Activated naive CD8-positive, alpha-beta T cell (primary cell): ENCODE data around the gene TRAF3.
A peak's percentile ranks its signal among the peaks of the same experiment; 100 is the strongest.
"Not testable (repeated sequence)": the region's sequence is repeated elsewhere in the genome, so short reads cannot be mapped to it uniquely, and the experiment has no call there.

Experiments used
- H3K27ac Mint-ChIP-seq: one replicate; pipeline ENCODE4 v1.8.0; 2021; ENCODE audit warnings: mixed read lengths
- H3K27me3 Mint-ChIP-seq: one replicate; pipeline ENCODE4 v1.8.0; 2021; ENCODE audit warnings: mixed read lengths
- H3K36me3 Mint-ChIP-seq: one replicate; pipeline ENCODE4 v1.8.0; 2021; ENCODE audit warnings: mixed read lengths
- H3K4me1 Mint-ChIP-seq: one replicate; pipeline ENCODE4 v1.8.0; 2021; ENCODE audit warnings: low read depth, mixed read lengths
- H3K4me3 Mint-ChIP-seq: one replicate; pipeline ENCODE4 v1.8.0; 2021; ENCODE audit warnings: mild to moderate bottlenecking, mixed read lengths
- H3K9me3 Mint-ChIP-seq: one replicate; pipeline ENCODE4 v1.8.0; 2021; ENCODE audit warnings: low read depth, mixed read lengths

Gene TRAF3

DNA sequence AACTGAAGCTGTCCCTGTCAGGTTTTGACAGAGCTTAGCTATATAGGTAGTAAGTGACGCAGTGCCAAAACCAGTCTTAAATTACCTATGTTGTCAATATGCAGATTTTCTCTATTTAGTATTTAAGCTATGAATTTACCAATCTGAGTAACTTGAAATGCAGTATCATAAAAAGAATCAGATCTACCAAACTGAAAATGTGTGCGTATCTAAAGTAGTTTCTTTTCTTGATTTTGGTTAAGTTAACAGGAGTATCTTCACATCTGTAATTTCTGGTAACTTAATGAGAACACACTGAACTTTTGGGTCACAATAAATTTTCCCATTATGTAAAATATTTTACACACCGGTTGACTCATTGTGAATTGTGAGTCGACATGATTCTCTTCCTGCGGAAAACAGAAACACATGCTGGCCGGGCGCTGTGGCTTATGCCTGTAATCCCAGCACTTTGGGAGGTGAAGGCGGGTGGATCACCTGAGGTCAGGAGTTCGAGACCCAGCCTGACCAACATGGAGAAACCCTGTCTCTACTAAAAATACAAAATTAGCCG, 45.1 kb downstream of the TRAF3 start:
- Mint-ChIP-seq H3K9me3 (no peaks in the 10 kb centered on the region), H3K27ac (peak overlapping the region; percentile 84)

DNA sequence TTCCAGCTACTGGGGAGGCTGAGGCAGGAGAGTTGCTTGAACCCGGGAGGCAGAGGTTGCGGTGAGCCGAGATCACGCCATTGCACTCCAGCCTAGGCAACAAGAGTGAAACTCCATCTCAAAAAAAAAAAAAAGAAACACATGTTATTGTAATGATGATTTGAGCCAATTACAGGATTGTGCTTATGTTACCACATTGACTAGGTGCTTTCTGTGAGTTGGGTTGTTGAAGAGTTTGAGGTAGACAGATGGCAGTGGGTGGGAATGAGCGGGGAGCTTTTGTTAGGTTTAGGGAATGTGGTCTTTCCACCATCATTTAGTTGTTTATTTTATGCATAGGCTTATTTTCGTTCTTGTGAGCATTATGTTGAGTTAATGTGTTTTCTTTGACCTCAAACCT, 45.6 kb downstream of the TRAF3 start:
- Mint-ChIP-seq H3K27ac (peak overlapping the region; percentile 84), H3K4me3 (peak overlapping the region; percentile 31), H3K4me1 (peaks cover 70% of the 10 kb centered on the region)

More for the DNA sequence above, 45.1 kb downstream of the TRAF3 start:
- Mint-ChIP-seq H3K27me3 (no peaks in the 10 kb centered on the region), H3K4me3 (peak overlapping the region; percentile 31), H3K36me3 (peaks cover 8% of the 10 kb centered on the region), H3K4me1 (peaks cover 70% of the 10 kb centered on the region)

DNA sequence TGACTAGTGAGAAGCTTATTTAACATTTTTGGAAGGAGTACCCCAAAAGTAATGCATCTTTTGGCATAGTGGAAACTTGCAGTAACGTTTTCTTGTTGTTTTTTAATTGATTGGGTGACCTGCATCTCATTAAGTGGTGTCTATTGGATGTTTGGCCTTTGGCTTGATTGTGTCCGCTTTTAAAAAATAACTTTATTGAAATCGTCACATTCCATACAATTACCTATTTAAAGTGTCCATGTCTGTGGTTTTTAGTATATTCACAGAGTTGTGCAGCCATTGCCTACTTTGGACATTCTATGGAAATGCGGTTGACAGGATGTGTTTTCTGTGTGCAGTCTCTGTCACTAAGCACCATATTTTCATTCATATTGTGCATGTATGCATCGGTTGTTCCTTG, 46.3 kb downstream of the TRAF3 start:
- Mint-ChIP-seq H3K27ac (no peak overlapping the region), H3K4me3 (no peak overlapping the region), H3K9me3 (no peaks in the 10 kb centered on the region), H3K36me3 (peaks cover 4% of the 10 kb centered on the region), H3K4me1 (peaks cover 70% of the 10 kb centered on the region), H3K27me3 (no peaks in the 10 kb centered on the region)

More for the DNA sequence above, 45.6 kb downstream of the TRAF3 start:
- not testable (repeated sequence) for H3K36me3 Mint-ChIP-seq, H3K9me3 Mint-ChIP-seq, H3K27me3 Mint-ChIP-seq

DNA sequence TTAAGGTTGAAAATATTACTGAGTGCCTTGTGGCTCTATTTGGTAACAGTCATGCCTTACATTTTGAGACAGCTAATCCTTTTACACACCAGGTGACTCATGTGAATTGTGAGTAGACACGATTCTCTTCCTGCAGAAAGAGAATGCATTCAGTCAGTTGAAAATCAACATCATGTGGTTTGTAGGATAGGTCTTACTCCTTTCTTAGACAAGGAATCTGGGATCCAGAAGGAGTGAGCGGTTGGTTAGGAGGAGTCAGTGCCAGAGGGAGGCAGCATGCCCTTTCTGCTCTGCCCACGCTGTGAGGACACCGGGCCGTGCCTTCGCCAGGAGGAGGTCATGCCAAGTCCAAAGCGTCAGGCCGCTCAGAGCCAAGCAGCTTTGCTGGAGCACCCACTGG, 47.6 kb downstream of the TRAF3 start:
- H3K36me3 Mint-ChIP-seq, result peaks cover 3% of the 10 kb centered on the region
- peaks cover 70% of the 10 kb centered on the region for H3K4me1 Mint-ChIP-seq
- no peak overlapping the region for H3K27ac Mint-ChIP-seq
- no peaks in the 10 kb centered on the region for H3K27me3 Mint-ChIP-seq
- no peaks in the 10 kb centered on the region for H3K9me3 Mint-ChIP-seq
- H3K4me3 Mint-ChIP-seq, result no peak overlapping the region

DNA sequence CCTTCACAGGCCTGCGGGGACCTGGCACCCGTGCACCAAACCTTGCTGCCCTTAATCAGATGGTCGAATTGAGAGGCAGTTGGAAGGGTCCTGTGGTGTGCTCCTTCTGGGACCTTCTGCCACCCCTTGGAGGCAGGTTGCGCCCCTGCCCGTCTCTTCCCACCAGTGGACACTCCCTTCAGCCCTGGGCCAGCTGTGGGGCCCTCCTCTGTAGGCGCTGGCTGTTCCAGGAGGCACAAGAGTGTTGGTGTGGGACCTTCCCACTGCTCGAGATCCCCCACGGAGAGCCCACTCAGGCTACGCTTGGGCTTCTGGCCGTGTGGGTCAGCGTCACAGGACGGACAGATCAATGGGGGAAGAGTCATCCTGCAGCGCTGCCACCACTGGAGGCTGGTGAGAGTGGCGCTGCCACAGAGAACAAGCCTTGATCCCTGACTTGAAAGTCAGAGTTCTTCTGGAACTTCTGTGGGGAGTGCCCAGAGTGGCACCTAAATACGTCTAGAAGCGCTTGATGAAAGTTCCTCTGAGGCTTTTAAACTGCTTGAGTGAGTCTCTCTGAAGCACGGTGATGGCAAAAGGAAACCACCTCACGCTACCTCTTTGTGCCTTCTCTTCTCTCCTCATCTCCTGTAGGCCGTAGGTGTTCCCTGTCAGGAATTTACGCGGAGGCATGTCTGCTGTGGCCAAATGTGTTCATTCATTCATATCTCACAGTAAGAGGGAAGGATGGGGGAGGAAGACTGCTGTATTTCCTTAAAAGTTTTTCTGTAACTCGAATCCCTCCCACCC, 48.3 kb downstream of the TRAF3 start:
- H3K9me3 Mint-ChIP-seq, result no peaks in the 10 kb centered on the region
- H3K36me3 Mint-ChIP-seq, result peaks cover 4% of the 10 kb centered on the region
- peaks cover 70% of the 10 kb centered on the region for H3K4me1 Mint-ChIP-seq
- H3K27me3 Mint-ChIP-seq, result no peaks in the 10 kb centered on the region
- no peak overlapping the region for H3K4me3 Mint-ChIP-seq
- H3K27ac Mint-ChIP-seq, result no peak overlapping the region

DNA sequence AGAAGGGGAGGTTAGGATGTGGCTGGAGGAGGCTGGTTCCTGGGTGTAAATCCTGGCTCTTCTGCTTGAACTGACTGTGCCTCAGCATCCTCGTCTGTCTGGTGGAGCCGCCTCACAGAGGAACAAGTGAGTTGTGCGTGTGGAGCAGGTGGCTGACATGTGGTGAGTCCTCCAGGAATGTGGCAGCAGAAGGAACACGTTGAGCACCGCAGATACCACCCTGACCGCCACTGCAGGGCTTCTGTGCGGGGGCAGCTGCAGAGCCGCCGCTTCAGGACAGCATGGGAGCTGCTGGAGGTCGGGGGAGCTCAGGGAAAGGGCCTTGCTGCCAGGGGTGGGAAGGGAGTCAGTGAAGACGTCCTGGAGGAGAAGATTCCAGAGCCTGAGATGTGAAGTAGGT, 48.9 kb downstream of the TRAF3 start:
- Mint-ChIP-seq H3K9me3 (no peaks in the 10 kb centered on the region), H3K4me3 (peak overlapping the region; percentile 27), H3K36me3 (peaks cover 5% of the 10 kb centered on the region), H3K27ac (peak overlapping the region; percentile 50), H3K27me3 (no peaks in the 10 kb centered on the region), H3K4me1 (peaks cover 70% of the 10 kb centered on the region)

DNA sequence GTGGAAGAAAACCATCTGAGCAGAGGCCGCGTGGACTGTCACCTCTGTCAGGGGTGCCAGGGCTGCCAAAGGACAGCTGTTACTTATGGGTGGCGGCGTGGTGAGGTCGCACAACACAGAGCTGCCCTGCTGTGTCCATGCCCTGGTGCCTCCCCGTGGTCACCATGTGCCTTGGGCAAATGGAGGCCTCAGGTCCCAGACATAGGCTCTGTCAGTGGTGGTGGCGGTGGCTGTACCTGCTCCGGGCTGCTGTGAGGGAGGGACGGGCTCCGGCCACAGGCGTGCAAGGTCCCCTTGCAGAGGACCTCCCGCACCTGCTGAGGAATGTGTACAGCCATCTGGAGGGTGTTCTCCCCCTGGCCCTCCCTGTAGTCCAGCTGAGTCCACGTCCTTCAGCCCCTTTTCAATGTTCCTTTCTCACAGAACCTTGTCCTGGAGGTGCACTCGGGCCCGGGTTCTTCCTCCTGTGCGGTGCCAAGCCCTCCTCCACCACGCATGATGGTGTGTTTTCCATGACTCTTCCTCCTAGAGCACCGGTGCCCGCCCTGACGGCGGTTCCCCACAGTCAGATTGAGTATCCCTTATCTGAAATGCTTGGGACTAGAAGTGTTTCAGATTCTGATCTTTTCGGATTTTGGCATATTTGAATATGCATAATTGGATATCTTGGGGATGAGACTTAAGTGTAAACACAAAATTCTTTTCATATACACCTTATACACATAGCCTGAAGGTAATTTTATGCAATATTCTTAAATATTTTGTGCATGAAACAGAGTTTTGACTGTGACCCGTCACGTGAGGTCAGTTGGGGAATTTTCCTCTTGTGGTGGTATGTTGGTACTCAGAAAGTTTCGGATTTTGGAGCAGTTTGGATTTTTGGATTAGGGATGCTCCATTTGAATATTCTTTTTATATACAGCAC, 49.8 kb downstream of the TRAF3 start:
- H3K4me1 Mint-ChIP-seq, result peaks cover 68% of the 10 kb centered on the region
- H3K4me3 Mint-ChIP-seq, result no peak overlapping the region
- H3K36me3 Mint-ChIP-seq, result peaks cover 5% of the 10 kb centered on the region
- H3K27me3 Mint-ChIP-seq, result no peaks in the 10 kb centered on the region
- H3K27ac Mint-ChIP-seq, result peak overlapping the region; percentile 41
- H3K9me3 Mint-ChIP-seq, result no peaks in the 10 kb centered on the region

DNA sequence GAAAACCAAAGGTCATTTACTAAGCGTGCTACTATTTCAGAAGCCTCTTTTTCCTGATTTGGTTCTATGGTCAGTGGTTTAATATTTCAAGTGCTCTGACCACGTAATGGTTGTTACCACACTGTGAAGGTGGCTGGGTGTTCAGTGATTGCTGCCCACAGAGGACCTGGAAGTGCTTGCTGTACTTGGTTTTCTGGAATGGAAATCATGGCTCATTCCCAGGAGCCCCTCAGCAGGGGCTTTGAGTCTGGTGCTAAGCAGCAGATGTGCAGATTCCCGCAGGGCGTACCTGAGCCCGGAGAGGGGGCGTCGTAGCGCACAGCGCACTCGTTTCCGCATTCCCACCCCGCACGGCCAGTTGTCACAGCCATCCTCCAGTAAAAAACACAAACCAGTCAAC, 50.5 kb downstream of the TRAF3 start:
- Mint-ChIP-seq H3K27me3 (no peaks in the 10 kb centered on the region), H3K4me3 (no peak overlapping the region), H3K36me3 (peaks cover 5% of the 10 kb centered on the region), H3K4me1 (peaks cover 61% of the 10 kb centered on the region), H3K27ac (no peak overlapping the region), H3K9me3 (no peaks in the 10 kb centered on the region)

DNA sequence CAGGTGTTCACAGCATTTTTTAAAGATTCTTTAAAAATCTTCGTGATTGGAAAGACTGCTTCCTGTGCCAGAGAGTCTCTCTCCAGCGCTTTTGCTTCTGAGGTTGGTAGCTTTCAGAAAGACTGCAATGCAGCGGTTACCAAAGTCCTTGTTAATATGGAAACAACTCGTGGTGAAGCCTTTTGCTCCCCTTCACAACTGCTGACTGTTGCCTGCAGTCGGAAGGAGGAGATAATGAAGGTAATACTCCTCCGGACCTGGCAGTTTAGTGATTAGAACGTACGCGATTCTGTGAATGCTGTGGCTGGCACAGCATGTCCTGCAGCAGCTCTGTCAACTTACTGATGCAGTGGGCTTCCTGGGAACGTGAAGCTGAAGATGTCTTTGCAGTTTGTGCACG, 50.9 kb downstream of the TRAF3 start:
- Mint-ChIP-seq H3K27me3 (no peaks in the 10 kb centered on the region), H3K4me3 (no peak overlapping the region), H3K36me3 (peaks cover 5% of the 10 kb centered on the region), H3K27ac (no peak overlapping the region), H3K9me3 (no peaks in the 10 kb centered on the region), H3K4me1 (peaks cover 57% of the 10 kb centered on the region)

DNA sequence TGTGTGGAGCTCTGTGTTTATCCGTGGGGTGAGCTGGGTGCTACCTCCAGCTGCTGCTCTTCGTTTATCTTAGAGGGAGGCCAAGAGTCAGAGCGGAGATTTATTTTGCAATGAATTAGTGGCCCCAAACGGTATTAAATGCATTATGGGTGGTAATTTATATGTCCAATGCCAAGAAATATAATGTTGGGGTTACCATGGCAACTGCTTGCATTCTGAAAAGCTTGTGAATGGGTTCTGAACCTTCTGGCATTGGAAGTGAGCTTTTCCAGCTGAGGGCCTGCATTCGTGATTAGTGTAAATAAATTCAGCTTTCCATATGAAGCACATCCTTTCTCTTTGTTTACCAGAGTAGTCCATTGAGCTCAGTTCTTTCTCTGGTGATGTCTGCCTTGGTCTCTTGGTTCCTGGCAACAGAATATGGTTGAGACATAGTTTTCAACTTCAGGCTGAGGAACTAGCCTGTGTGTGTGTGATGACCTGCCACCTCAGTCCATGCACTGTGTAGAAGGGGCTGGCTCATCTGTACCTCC, 51.8 kb downstream of the TRAF3 start:
- no peak overlapping the region for H3K27ac Mint-ChIP-seq
- no peaks in the 10 kb centered on the region for H3K27me3 Mint-ChIP-seq
- H3K4me1 Mint-ChIP-seq, result peaks cover 52% of the 10 kb centered on the region
- no peak overlapping the region for H3K4me3 Mint-ChIP-seq
- peaks cover 8% of the 10 kb centered on the region for H3K36me3 Mint-ChIP-seq
- no peaks in the 10 kb centered on the region for H3K9me3 Mint-ChIP-seq

DNA sequence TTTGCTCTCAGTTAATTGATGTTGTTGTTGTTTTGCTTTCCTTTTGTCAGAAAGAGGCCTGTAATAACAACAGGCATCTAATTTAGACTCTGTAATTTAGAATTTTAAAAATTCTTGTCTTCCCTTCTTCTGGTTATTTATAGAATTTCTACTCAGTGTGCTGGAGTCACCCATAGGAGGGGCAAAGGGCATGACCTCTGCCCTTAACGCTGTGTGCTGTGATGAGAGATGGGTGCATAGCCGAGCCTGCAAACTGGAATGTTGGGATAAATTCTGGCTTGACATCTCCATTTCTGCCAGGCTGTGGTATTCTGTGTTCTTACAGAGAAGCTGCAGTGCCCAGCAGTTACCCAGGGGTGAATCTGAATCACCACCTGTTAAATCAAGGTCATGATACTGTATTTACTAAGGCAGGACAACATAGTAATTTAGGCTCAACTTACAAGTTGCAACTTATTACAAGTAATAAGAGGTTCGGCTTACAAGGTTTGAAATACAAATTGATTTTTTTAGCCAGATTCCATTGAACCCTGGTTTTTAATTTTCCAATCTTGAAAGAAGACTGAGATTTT, 53.3 kb downstream of the TRAF3 start:
- H3K9me3 Mint-ChIP-seq, result no peaks in the 10 kb centered on the region
- peaks cover 49% of the 10 kb centered on the region for H3K4me1 Mint-ChIP-seq
- no peak overlapping the region for H3K4me3 Mint-ChIP-seq
- peaks cover 10% of the 10 kb centered on the region for H3K36me3 Mint-ChIP-seq
- H3K27ac Mint-ChIP-seq, result peak overlapping the region; percentile 25
- H3K27me3 Mint-ChIP-seq, result no peaks in the 10 kb centered on the region

DNA sequence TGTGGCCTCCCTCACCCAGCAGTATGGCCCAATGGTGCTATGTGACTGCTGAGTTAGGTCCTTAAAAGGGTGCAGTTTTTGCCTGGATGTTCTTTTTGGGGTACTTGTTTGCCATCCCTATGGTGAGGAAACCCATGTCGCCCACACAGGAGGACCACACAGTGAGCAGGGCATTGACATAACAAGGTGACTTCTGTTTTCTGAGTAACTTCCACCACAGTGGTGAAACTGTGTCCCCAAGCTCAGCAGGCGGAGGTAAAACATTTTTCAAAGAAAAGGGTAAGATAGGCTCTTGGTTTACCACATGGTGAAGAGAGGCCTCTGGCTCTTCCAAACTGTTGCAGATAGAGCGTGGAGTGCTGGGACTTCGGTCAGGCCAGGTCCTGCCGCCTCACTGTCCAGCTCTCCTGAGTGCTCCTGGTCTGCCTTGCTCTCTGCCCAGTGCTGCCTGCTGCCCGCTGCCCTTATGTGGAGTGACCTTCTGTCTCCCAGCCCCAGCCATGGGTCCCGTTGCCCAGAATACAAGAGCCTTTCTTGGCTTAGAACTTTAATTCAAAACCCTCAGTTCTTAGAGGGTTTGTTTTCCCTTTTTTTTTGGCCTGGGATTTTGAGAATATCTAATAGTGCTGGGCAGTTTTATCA, 54.0 kb downstream of the TRAF3 start:
- peaks cover 10% of the 10 kb centered on the region for H3K36me3 Mint-ChIP-seq
- H3K4me3 Mint-ChIP-seq, result no peak overlapping the region
- H3K27ac Mint-ChIP-seq, result peak overlapping the region; percentile 28
- no peaks in the 10 kb centered on the region for H3K9me3 Mint-ChIP-seq
- H3K27me3 Mint-ChIP-seq, result no peaks in the 10 kb centered on the region
- peaks cover 43% of the 10 kb centered on the region for H3K4me1 Mint-ChIP-seq

DNA sequence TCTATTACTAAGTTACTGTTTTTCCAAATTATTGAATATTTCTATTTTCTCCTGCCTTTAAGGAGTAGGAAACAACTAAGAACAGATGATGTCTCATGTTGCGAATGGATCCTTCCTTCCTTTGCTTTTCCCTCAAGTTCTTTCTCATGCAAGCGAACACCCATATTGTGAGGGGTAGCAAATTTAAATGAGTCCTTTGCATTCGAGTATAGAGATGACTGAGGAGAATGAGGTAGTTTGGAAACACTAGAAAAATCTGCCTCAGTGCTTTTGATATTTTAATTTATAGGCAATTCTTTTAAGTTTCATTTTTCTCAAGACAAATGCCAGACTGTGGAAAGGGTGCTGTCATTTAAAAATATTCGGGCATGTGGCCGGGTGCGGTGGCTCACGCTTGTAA, 56.1 kb downstream of the TRAF3 start:
- H3K27ac Mint-ChIP-seq, result no peak overlapping the region
- peaks cover 17% of the 10 kb centered on the region for H3K36me3 Mint-ChIP-seq
- H3K27me3 Mint-ChIP-seq, result no peaks in the 10 kb centered on the region
- no peaks in the 10 kb centered on the region for H3K9me3 Mint-ChIP-seq
- peaks cover 28% of the 10 kb centered on the region for H3K4me1 Mint-ChIP-seq
- H3K4me3 Mint-ChIP-seq, result no peak overlapping the region

DNA sequence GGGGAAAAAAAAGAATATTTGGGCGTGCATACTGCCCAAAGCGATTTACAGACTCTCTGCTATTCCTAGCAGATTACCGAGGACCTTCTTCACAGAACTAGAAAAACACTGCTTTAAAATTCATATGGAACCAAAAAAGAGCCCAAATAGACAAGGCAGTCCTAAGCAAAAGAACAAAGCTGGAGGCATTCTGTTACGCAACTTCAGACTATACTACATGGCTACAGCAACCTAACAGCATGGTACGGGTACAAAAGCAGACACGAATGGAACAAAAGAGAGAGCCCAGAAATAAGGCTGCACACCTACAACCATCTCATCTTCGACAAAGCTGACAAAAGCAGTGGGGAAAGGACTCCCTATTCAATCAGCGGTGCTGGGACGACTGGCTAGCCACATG, 56.7 kb downstream of the TRAF3 start:
- Mint-ChIP-seq H3K27me3 (no peaks in the 10 kb centered on the region), H3K27ac (no peak overlapping the region), H3K4me3 (no peak overlapping the region), H3K4me1 (peaks cover 24% of the 10 kb centered on the region), H3K36me3 (peaks cover 19% of the 10 kb centered on the region), H3K9me3 (no peaks in the 10 kb centered on the region)
